GM18868 (cell line): ENCODE data around the gene C5.

ENCODE experiments used
- ATAC-seq: cut with Tn5 transposase; IDR thresholded peaks from one replicate; pipeline ENCODE4 v1.9.1; 2021; ENCODE audit warnings: mild to moderate bottlenecking, moderate library complexity; ENCODE audit not compliant: unreplicated experiment

C5 gene

GRCh38 chr9:120927269-120928014, 122.6 kb downstream of the C5 start:
- no peak for ATAC-seq

GRCh38 chr9:120926397-120926928, 123.6 kb downstream of the C5 start, which contains the start of gene TRAF1:
Gene TRAF1 (minus strand): TSS chr9:120926796. CDS start chr9:120926075, 721 bp downstream.
- peak; percentile 27 for ATAC-seq

GRCh38 chr9:120925535-120926396, 124.3 kb downstream of the C5 start:
- peak; percentile 58 for ATAC-seq

- ATAC-seq: no peak
Observed at GRCh38 chr9:120924698-120925534, 125.2 kb downstream of the C5 start.

GRCh38 chr9:120923620-120924328, 126.3 kb downstream of the C5 start:
- no peak for ATAC-seq

GRCh38 chr9:120922404-120923195, 127.5 kb downstream of the C5 start:
- no peak for ATAC-seq

- no peak for ATAC-seq
Observed at GRCh38 chr9:120921661-120922181, 128.4 kb downstream of the C5 start.

- ATAC-seq: peak; percentile 35
Observed at GRCh38 chr9:120920806-120921178, 129.3 kb downstream of the C5 start.

- no peak for ATAC-seq
Observed at GRCh38 chr9:120919843-120920805, 130.0 kb downstream of the C5 start.

- no peak for ATAC-seq
Observed at GRCh38 chr9:120918931-120919842, 130.9 kb downstream of the C5 start.

- no peak for ATAC-seq
Observed at GRCh38 chr9:120917929-120918762, 131.9 kb downstream of the C5 start.

GRCh38 chr9:120916991-120917880, 132.8 kb downstream of the C5 start:
- ATAC-seq: no peak

- no peak for ATAC-seq
Observed at GRCh38 chr9:120916588-120916987, 133.5 kb downstream of the C5 start.

GRCh38 chr9:120915854-120916470, 134.1 kb downstream of the C5 start:
- peak; percentile 28 for ATAC-seq

GRCh38 chr9:120914953-120915352, 135.1 kb downstream of the C5 start:
- no peak for ATAC-seq
